GM23338 (cell line): ENCODE results near the gene PLP2. TPM values are rescaled to one million over a fixed set of nuclear protein-coding genes. Genes with fewer than 3 reads are reported as not detected.

ENCODE experiments used
- ATAC-seq: fragments of 200-7000 bp; cut with Tn5 transposase; 3 replicates; pipeline ENCODE4 v1.9.1; 2020
- DNase-seq: peaks from one replicate; pipeline ENCODE4 v3.0.0-alpha.2; 2015; ENCODE audit warnings: low spot score
- H2AFZ ChIP-seq: fragments of 200-600 bp; sonication (generic); 2 replicates; pipeline ENCODE4 v1.8.0; 2016; ENCODE audit warnings: antibody characterized with exemption, mild to moderate bottlenecking, moderate library complexity
- H3F3A ChIP-seq: fragments of 200-600 bp; sonication (generic); replicated peaks from 2 replicates; pipeline ENCODE4 v1.8.0; 2017; ENCODE audit warnings: antibody characterized with exemption, mixed run types, low read depth
- H3K27ac ChIP-seq: fragments of 200-600 bp; sonication (generic); 2 replicates; pipeline ENCODE4 v1.6.1; 2016; ENCODE audit warnings: low read depth
- H3K27me3 ChIP-seq: fragments of 200-600 bp; sonication (generic); 2 replicates; pipeline ENCODE4 v1.8.0; 2016; ENCODE audit warnings: mild to moderate bottlenecking, mixed run types, moderate library complexity; ENCODE audit not compliant: insufficient read depth
- H3K36me3 ChIP-seq: fragments of 200-600 bp; sonication (generic); 2 replicates; pipeline ENCODE4 v1.8.0; 2016; ENCODE audit warnings: mild to moderate bottlenecking; ENCODE audit not compliant: insufficient read depth
- H3K4me1 ChIP-seq: fragments of 200-600 bp; sonication (generic); 2 replicates; pipeline ENCODE4 v1.8.0; 2016; ENCODE audit warnings: mild to moderate bottlenecking, moderate library complexity; ENCODE audit not compliant: insufficient read depth
- H3K4me2 ChIP-seq: fragments of 200-600 bp; sonication (generic); 2 replicates; pipeline ENCODE4 v1.7.1; 2017; ENCODE audit warnings: mixed run types
- H3K4me3 ChIP-seq: fragments of 200-600 bp; sonication (generic); 2 replicates; pipeline ENCODE4 v1.6.1; 2016; ENCODE audit warnings: mixed run types
- H3K79me2 ChIP-seq: fragments of 200-600 bp; sonication (generic); replicated peaks from 2 replicates; pipeline ENCODE4 v1.8.0; 2017; ENCODE audit warnings: mild to moderate bottlenecking; ENCODE audit not compliant: insufficient read depth
- H3K9me2 ChIP-seq: fragments of 200-600 bp; sonication (generic); 2 replicates; pipeline ENCODE4 v1.8.0; 2017; ENCODE audit not compliant: insufficient read depth
- H4K20me1 ChIP-seq: fragments of 200-600 bp; sonication (generic); replicated peaks from 2 replicates; pipeline ENCODE4 v1.8.0; 2017; ENCODE audit warnings: mild to moderate bottlenecking; ENCODE audit not compliant: insufficient read depth
- H3K27ac Mint-ChIP-seq: 2 replicates; pipeline ENCODE4 v1.8.0; 2020; ENCODE audit warnings: inconsistent platforms, mild to moderate bottlenecking, moderate library complexity, mixed read lengths
- H3K27me3 Mint-ChIP-seq: 3 replicates; pipeline ENCODE4 v1.8.0; 2022; ENCODE audit warnings: low read depth, mild to moderate bottlenecking, moderate library complexity, mixed read lengths, inconsistent platforms; ENCODE audit not compliant: insufficient read depth, poor library complexity
- H3K36me3 Mint-ChIP-seq: 3 replicates; pipeline ENCODE4 v1.8.0; 2021; ENCODE audit warnings: low read depth, mild to moderate bottlenecking, inconsistent platforms, moderate library complexity, mixed read lengths
- H3K4me1 Mint-ChIP-seq: 3 replicates; pipeline ENCODE4 v1.8.0; 2020; ENCODE audit warnings: mild to moderate bottlenecking, inconsistent platforms, mixed read lengths
- H3K4me3 Mint-ChIP-seq: 3 replicates; pipeline ENCODE4 v1.8.0; 2021; ENCODE audit warnings: moderate library complexity, mild to moderate bottlenecking, inconsistent platforms, mixed read lengths
- H3K9me3 Mint-ChIP-seq: 3 replicates; pipeline ENCODE4 v1.8.0; 2020; ENCODE audit warnings: moderate library complexity, mild to moderate bottlenecking, inconsistent platforms, mixed read lengths
- EZH2 ChIP-seq: fragments of 200-600 bp; sonication (generic); IDR thresholded peaks from one replicate; pipeline ENCODE4 v1.8.0; 2017; ENCODE audit warnings: antibody characterized with exemption, mild to moderate bottlenecking, low read depth; ENCODE audit not compliant: unreplicated experiment
- EZH2phosphoT487 ChIP-seq: fragments of 200-600 bp; sonication (generic); IDR thresholded peaks from one replicate; pipeline ENCODE4 v1.8.1; 2018; ENCODE audit warnings: antibody characterized with exemption; ENCODE audit not compliant: unreplicated experiment
- NANOG ChIP-seq: IDR thresholded peaks from 2 replicates; pipeline ENCODE4 v1.6.1; 2016; ENCODE audit warnings: antibody characterized with exemption, borderline replicate concordance
- POLR2AphosphoS5 ChIP-seq: IDR thresholded peaks from 2 replicates; pipeline ENCODE4 v1.6.1; 2016; ENCODE audit warnings: antibody characterized with exemption, low read depth
- ZNF114 ChIP-seq: fragments of 250-450 bp; sonication (Bioruptor Pico); IDR thresholded peaks from 2 replicates; pipeline ENCODE4 v1.5.0; 2020; ENCODE audit warnings: mild to moderate bottlenecking, moderate library complexity
- ZNF331 ChIP-seq: fragments of 250-450 bp; sonication (Bioruptor Pico); IDR thresholded peaks from 2 replicates; pipeline ENCODE4 v1.5.0; 2020; ENCODE audit warnings: low read depth, mild to moderate bottlenecking, moderate library complexity
- polyA plus RNA-seq: library from polyadenylated mRNA; unstranded; fragments of >200 nt; fragmentation: Nextera tagmentation; extraction: Ambion mirVana; gene quantifications from 2 replicates; pipeline ENCODE4 v1.2.1, GENCODE V29; 2016
- total RNA-seq: library from RNA; depleted of rRNA; stranded (reverse); fragments of >200 nt; shearing (Covaris generic); gene quantifications from 2 replicates; pipeline ENCODE4 v1.2.3, GENCODE V29; 2014
- TF ChIP-seq, protein P1 (sequence below), 2 experiments: fragments of 200-600 bp in 1 of 2; sonication (generic) in 1 of 2; conservative IDR thresholded peaks; 2 replicates each; pipeline versions ENCODE4 v1.5.1 to v1.6.1; 2016 to 2017; ENCODE audit warnings: antibody characterized with exemption in 2 of 2, low read depth in 2 of 2, mild to moderate bottlenecking in 2 of 2, moderate library complexity in 1 of 2
- TF ChIP-seq, protein P2 (sequence below): fragments of 250-450 bp; sonication (Bioruptor Pico); IDR thresholded peaks from 2 replicates; pipeline ENCODE4 v1.5.0; 2020; ENCODE audit warnings: mild to moderate bottlenecking, moderate library complexity
- TF ChIP-seq, protein P3 (sequence below): IDR thresholded peaks from one replicate; pipeline ENCODE4 v1.6.1; 2018; ENCODE audit warnings: antibody characterized with exemption; ENCODE audit not compliant: unreplicated experiment

The PLP2 gene
- total and polyA plus RNA-seq, 2 experiments from 2014 or later: 3.4 to 9.5 TPM

DNA sequence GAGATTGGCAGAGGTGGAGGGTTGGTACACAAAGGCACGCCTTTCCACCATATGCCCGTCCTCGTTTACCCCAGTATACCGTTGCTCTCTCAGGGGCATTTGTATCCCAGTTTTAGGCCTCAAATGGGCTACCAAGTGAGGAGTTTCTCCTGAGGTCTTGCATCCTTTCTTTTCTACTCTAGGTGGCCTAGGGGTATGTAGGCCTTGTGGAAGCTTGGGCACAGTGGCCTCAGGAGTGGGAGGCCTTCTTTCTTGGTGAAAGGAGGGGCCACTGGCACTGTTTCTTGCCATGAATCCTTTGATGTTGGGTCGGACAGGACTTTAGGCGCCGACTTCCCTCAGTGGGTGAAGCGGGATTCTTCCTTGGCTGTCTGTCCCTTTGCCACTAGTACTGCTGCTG, 24.4 kb upstream of the PLP2 start (continued):
- TF ChIP-seq, protein P1, sequence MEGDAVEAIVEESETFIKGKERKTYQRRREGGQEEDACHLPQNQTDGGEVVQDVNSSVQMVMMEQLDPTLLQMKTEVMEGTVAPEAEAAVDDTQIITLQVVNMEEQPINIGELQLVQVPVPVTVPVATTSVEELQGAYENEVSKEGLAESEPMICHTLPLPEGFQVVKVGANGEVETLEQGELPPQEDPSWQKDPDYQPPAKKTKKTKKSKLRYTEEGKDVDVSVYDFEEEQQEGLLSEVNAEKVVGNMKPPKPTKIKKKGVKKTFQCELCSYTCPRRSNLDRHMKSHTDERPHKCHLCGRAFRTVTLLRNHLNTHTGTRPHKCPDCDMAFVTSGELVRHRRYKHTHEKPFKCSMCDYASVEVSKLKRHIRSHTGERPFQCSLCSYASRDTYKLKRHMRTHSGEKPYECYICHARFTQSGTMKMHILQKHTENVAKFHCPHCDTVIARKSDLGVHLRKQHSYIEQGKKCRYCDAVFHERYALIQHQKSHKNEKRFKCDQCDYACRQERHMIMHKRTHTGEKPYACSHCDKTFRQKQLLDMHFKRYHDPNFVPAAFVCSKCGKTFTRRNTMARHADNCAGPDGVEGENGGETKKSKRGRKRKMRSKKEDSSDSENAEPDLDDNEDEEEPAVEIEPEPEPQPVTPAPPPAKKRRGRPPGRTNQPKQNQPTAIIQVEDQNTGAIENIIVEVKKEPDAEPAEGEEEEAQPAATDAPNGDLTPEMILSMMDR (conservative IDR thresholded peaks at IDR 0.05; ENCODE audit: low read depth in 2 of 2): no peak
- TF ChIP-seq EZH2phosphoT487 (no peak), EZH2 (no peak)
- TF ChIP-seq, protein P2, sequence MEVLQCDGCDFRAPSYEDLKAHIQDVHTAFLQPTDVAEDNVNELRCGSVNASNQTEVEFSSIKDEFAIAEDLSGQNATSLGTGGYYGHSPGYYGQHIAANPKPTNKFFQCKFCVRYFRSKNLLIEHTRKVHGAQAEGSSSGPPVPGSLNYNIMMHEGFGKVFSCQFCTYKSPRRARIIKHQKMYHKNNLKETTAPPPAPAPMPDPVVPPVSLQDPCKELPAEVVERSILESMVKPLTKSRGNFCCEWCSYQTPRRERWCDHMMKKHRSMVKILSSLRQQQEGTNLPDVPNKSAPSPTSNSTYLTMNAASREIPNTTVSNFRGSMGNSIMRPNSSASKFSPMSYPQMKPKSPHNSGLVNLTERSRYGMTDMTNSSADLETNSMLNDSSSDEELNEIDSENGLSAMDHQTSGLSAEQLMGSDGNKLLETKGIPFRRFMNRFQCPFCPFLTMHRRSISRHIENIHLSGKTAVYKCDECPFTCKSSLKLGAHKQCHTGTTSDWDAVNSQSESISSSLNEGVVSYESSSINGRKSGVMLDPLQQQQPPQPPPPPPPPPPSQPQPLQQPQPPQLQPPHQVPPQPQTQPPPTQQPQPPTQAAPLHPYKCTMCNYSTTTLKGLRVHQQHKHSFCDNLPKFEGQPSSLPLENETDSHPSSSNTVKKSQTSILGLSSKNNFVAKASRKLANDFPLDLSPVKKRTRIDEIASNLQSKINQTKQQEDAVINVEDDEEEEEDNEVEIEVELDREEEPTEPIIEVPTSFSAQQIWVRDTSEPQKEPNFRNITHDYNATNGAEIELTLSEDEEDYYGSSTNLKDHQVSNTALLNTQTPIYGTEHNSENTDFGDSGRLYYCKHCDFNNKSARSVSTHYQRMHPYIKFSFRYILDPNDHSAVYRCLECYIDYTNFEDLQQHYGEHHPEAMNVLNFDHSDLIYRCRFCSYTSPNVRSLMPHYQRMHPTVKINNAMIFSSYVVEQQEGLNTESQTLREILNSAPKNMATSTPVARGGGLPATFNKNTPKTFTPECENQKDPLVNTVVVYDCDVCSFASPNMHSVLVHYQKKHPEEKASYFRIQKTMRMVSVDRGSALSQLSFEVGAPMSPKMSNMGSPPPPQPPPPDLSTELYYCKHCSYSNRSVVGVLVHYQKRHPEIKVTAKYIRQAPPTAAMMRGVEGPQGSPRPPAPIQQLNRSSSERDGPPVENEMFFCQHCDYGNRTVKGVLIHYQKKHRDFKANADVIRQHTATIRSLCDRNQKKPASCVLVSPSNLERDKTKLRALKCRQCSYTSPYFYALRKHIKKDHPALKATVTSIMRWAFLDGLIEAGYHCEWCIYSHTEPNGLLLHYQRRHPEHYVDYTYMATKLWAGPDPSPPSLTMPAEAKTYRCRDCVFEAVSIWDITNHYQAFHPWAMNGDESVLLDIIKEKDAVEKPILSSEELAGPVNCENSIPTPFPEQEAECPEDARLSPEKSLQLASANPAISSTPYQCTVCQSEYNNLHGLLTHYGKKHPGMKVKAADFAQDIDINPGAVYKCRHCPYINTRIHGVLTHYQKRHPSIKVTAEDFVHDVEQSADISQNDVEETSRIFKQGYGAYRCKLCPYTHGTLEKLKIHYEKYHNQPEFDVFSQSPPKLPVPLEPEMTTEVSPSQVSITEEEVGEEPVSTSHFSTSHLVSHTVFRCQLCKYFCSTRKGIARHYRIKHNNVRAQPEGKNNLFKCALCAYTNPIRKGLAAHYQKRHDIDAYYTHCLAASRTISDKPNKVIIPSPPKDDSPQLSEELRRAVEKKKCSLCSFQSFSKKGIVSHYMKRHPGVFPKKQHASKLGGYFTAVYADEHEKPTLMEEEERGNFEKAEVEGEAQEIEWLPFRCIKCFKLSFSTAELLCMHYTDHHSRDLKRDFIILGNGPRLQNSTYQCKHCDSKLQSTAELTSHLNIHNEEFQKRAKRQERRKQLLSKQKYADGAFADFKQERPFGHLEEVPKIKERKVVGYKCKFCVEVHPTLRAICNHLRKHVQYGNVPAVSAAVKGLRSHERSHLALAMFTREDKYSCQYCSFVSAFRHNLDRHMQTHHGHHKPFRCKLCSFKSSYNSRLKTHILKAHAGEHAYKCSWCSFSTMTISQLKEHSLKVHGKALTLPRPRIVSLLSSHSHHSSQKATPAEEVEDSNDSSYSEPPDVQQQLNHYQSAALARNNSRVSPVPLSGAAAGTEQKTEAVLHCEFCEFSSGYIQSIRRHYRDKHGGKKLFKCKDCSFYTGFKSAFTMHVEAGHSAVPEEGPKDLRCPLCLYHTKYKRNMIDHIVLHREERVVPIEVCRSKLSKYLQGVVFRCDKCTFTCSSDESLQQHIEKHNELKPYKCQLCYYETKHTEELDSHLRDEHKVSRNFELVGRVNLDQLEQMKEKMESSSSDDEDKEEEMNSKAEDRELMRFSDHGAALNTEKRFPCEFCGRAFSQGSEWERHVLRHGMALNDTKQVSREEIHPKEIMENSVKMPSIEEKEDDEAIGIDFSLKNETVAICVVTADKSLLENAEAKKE (CRISPR knock-in tag): no peak

DNA sequence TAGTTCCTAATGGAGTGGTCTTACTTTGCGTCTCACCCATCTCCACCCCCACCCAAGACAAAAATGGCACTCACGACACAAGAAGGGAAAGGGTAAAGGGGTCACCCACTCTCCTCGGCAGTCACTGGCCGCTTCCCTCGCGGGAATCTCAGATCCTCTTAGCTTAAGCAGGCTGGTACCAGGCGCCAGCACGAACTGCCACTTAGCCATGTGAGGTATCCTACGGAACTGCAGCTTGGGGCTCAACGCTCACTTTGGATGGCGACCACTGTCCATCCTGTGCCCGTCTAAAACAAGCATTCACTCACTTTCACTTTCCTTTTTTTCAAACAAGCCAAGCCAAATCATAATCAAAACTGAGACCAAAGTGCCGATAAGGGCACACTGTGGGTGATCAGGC, 23.8 kb upstream of the PLP2 start:
- H3K4me1 ChIP-seq: no peaks in the 10 kb centered on the region
- H3K9me2 ChIP-seq: no peaks in the 10 kb centered on the region
- no peaks in the 10 kb centered on the region for H3F3A ChIP-seq
- no peaks in the 10 kb centered on the region for H3K79me2 ChIP-seq
- no peak overlapping the region for H3K27ac Mint-ChIP-seq
- DNase-seq (no peak), ATAC-seq (no peak)
- no peaks in the 10 kb centered on the region for H3K36me3 Mint-ChIP-seq
- H3K27ac ChIP-seq: no peak overlapping the region
- H3K27me3 ChIP-seq: no peaks in the 10 kb centered on the region
- no peaks in the 10 kb centered on the region for H4K20me1 ChIP-seq
- H3K4me3 Mint-ChIP-seq: no peak overlapping the region
- H3K27me3 Mint-ChIP-seq: peaks cover 1% of the 10 kb centered on the region
- no peaks in the 10 kb centered on the region for H3K9me3 Mint-ChIP-seq
- no peak overlapping the region for H2AFZ ChIP-seq
- H3K4me1 Mint-ChIP-seq: no peaks in the 10 kb centered on the region
- H3K4me3 ChIP-seq: no peak overlapping the region
- H3K36me3 ChIP-seq: no peaks in the 10 kb centered on the region
- H3K4me2 ChIP-seq: no peak overlapping the region
- TF ChIP-seq EZH2 (no peak), ZNF331 (no peak), NANOG (no peak), ZNF114 (CRISPR knock-in tag) (no peak), POLR2AphosphoS5 (no peak)
- TF ChIP-seq, protein P3, sequence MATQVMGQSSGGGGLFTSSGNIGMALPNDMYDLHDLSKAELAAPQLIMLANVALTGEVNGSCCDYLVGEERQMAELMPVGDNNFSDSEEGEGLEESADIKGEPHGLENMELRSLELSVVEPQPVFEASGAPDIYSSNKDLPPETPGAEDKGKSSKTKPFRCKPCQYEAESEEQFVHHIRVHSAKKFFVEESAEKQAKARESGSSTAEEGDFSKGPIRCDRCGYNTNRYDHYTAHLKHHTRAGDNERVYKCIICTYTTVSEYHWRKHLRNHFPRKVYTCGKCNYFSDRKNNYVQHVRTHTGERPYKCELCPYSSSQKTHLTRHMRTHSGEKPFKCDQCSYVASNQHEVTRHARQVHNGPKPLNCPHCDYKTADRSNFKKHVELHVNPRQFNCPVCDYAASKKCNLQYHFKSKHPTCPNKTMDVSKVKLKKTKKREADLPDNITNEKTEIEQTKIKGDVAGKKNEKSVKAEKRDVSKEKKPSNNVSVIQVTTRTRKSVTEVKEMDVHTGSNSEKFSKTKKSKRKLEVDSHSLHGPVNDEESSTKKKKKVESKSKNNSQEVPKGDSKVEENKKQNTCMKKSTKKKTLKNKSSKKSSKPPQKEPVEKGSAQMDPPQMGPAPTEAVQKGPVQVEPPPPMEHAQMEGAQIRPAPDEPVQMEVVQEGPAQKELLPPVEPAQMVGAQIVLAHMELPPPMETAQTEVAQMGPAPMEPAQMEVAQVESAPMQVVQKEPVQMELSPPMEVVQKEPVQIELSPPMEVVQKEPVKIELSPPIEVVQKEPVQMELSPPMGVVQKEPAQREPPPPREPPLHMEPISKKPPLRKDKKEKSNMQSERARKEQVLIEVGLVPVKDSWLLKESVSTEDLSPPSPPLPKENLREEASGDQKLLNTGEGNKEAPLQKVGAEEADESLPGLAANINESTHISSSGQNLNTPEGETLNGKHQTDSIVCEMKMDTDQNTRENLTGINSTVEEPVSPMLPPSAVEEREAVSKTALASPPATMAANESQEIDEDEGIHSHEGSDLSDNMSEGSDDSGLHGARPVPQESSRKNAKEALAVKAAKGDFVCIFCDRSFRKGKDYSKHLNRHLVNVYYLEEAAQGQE: no peak
